H9 (cell line): ENCODE data around the gene NUDT21. TPM values are rescaled to one million over a fixed set of nuclear protein-coding genes. Genes with fewer than 3 reads are reported as not detected.

Source experiments
- DNase-seq: peaks from one replicate; pipeline ENCODE4 v3.0.0-alpha.2; 2017
- H2AFZ ChIP-seq: one replicate; pipeline ENCODE4 v1.6.1; 2013; ENCODE audit warnings: mild to moderate bottlenecking, low read length, control low read depth, moderate library complexity
- H2AK5ac ChIP-seq: 2 replicates; pipeline ENCODE4 v1.6.1; 2013; ENCODE audit warnings: low read length, control low read depth, mixed read lengths; ENCODE audit not compliant: insufficient read length
- H2BK120ac ChIP-seq: one replicate; pipeline ENCODE4 v1.6.1; 2013; ENCODE audit warnings: low read depth, mild to moderate bottlenecking, low read length, control low read depth, inconsistent platforms; ENCODE audit not compliant: poor library complexity, severe bottlenecking
- H2BK12ac ChIP-seq: 2 replicates; pipeline ENCODE4 v1.6.1; 2013; ENCODE audit warnings: low read length, control low read depth, mixed read lengths, low read depth; ENCODE audit not compliant: insufficient read length
- H2BK15ac ChIP-seq: 2 replicates; pipeline ENCODE4 v1.6.1; 2013; ENCODE audit warnings: low read depth, low read length, control low read depth
- H2BK20ac ChIP-seq: one replicate; pipeline ENCODE4 v1.6.1; 2013; ENCODE audit warnings: low read depth, mild to moderate bottlenecking, low read length, control low read depth, inconsistent platforms; ENCODE audit not compliant: poor library complexity, severe bottlenecking
- H2BK5ac ChIP-seq: 2 replicates; pipeline ENCODE4 v1.6.1; 2013; ENCODE audit warnings: low read length, control low read depth, mixed read lengths; ENCODE audit not compliant: insufficient read length
- H3K14ac ChIP-seq: 2 replicates; pipeline ENCODE4 v1.6.1; 2013; ENCODE audit warnings: low read length, control low read depth; ENCODE audit not compliant: insufficient read depth
- H3K18ac ChIP-seq: 2 replicates; pipeline ENCODE4 v1.6.1; 2013; ENCODE audit warnings: low read depth, mild to moderate bottlenecking, mixed read lengths, low read length, control low read depth; ENCODE audit not compliant: insufficient read length
- H3K23ac ChIP-seq: 2 replicates; pipeline ENCODE4 v1.6.1; 2013; ENCODE audit warnings: low read length, control low read depth, mixed read lengths, low read depth; ENCODE audit not compliant: insufficient read length
- H3K23me2 ChIP-seq: 2 replicates; pipeline ENCODE4 v1.6.1; 2013; ENCODE audit warnings: low read depth, mild to moderate bottlenecking, mixed read lengths, low read length, control low read depth; ENCODE audit not compliant: insufficient read length, poor library complexity, severe bottlenecking
- H3K27ac ChIP-seq: 2 replicates; pipeline ENCODE4 v1.5.1; 2013; ENCODE audit warnings: low read length, control low read depth, mixed read lengths, low read depth; ENCODE audit not compliant: insufficient read length
- H3K27me3 ChIP-seq: 2 replicates; pipeline ENCODE4 v1.6.1; 2013; ENCODE audit warnings: low read length, control low read depth, inconsistent platforms; ENCODE audit not compliant: insufficient read depth
- H3K4ac ChIP-seq: 2 replicates; pipeline ENCODE4 v1.6.1; 2013; ENCODE audit warnings: low read depth, mild to moderate bottlenecking, control low read depth, inconsistent platforms, low read length, moderate library complexity
- H3K4me1 ChIP-seq: 2 replicates; pipeline ENCODE4 v1.6.1; 2013; ENCODE audit warnings: low read length, control low read depth, inconsistent platforms; ENCODE audit not compliant: insufficient read depth
- H3K4me2 ChIP-seq: 2 replicates; pipeline ENCODE4 v1.6.1; 2013; ENCODE audit warnings: low read length, control low read depth, mixed read lengths; ENCODE audit not compliant: insufficient read length, insufficient read depth
- H3K56ac ChIP-seq: 2 replicates; pipeline ENCODE4 v1.6.1; 2013; ENCODE audit warnings: low read depth, mild to moderate bottlenecking, mixed read lengths, low read length, control low read depth; ENCODE audit not compliant: insufficient read length
- H3K79me1 ChIP-seq: 2 replicates; pipeline ENCODE4 v1.6.1; 2013; ENCODE audit warnings: low read depth, mild to moderate bottlenecking, moderate library complexity, low read length, control low read depth, inconsistent platforms; ENCODE audit not compliant: insufficient read depth, poor library complexity, severe bottlenecking
- H3K79me2 ChIP-seq: 2 replicates; pipeline ENCODE4 v1.6.1; 2013; ENCODE audit warnings: low read length, control low read depth, inconsistent platforms; ENCODE audit not compliant: insufficient read depth
- H3K9ac ChIP-seq: 2 replicates; pipeline ENCODE4 v1.6.1; 2013; ENCODE audit warnings: low read length, control low read depth, mixed read lengths; ENCODE audit not compliant: insufficient read length; ENCODE audit errors: extremely low read depth
- H3K9me3 ChIP-seq: one replicate; pipeline ENCODE4 v1.6.1; 2013; ENCODE audit warnings: low read depth, low read length, inconsistent platforms; ENCODE audit not compliant: control insufficient read depth
- H3T11ph ChIP-seq: one replicate; pipeline ENCODE4 v1.6.1; 2013; ENCODE audit warnings: mild to moderate bottlenecking, low read length, control low read depth, inconsistent platforms
- H4K20me1 ChIP-seq: one replicate; pipeline ENCODE4 v1.6.1; 2013; ENCODE audit not compliant: control insufficient read depth, insufficient read length, insufficient read depth
- H4K5ac ChIP-seq: 2 replicates; pipeline ENCODE4 v1.6.1; 2013; ENCODE audit warnings: low read depth, mild to moderate bottlenecking, mixed read lengths, low read length, control low read depth; ENCODE audit not compliant: insufficient read length
- H4K8ac ChIP-seq: replicated peaks from 2 replicates; pipeline ENCODE4 v1.6.1; 2013; ENCODE audit warnings: low read length, control low read depth, mixed read lengths, low read depth; ENCODE audit not compliant: insufficient read length
- H4K91ac ChIP-seq: 2 replicates; pipeline ENCODE4 v1.6.1; 2013; ENCODE audit warnings: low read depth, mild to moderate bottlenecking, moderate library complexity, mixed read lengths, low read length, control low read depth; ENCODE audit not compliant: insufficient read length
- H3K27ac Mint-ChIP-seq, 3 experiments: 2 replicates in 2 of 3; 3 replicates in 1 of 3; pipeline ENCODE4 v1.8.0; 2020 to 2021; ENCODE audit warnings: mixed read lengths in 3 of 3, mild to moderate bottlenecking in 1 of 3, moderate library complexity in 1 of 3
- H3K27me3 Mint-ChIP-seq: 2 replicates; pipeline ENCODE4 v1.8.0; 2021; ENCODE audit warnings: low read depth, mild to moderate bottlenecking, moderate library complexity, mixed read lengths
- H3K36me3 Mint-ChIP-seq, 3 experiments: 2 replicates in 2 of 3; 3 replicates in 1 of 3; pipeline ENCODE4 v1.8.0; 2020 to 2021; ENCODE audit warnings: low read depth in 3 of 3, mixed read lengths in 3 of 3; ENCODE audit not compliant: insufficient read depth in 1 of 3
- H3K4me1 Mint-ChIP-seq, 2 experiments: 2 replicates each; pipeline ENCODE4 v1.8.0; 2020; ENCODE audit warnings: mixed read lengths in 2 of 2
- H3K4me3 Mint-ChIP-seq, 2 experiments: 2 replicates in 1 of 2; 3 replicates in 1 of 2; pipeline ENCODE4 v1.8.0; 2020 to 2021; ENCODE audit warnings: mild to moderate bottlenecking in 2 of 2, mixed read lengths in 2 of 2, moderate library complexity in 1 of 2
- H3K9me3 Mint-ChIP-seq, 2 experiments: 2 replicates in 1 of 2; 3 replicates in 1 of 2; pipeline ENCODE4 v1.8.0; 2020; ENCODE audit warnings: mild to moderate bottlenecking in 2 of 2, mixed read lengths in 2 of 2, moderate library complexity in 1 of 2
- CTCF ChIP-seq: fragments of 200-600 bp; sonication (generic); conservative IDR thresholded peaks from 3 replicates; pipeline ENCODE4 v1.8.0; 2021; ENCODE audit warnings: antibody characterized with exemption, mild to moderate bottlenecking
- WGBS: extraction: QIAGEN DNeasy Blood & Tissue Kit; methylation state at CpG from one replicate; pipeline ENCODE4 v1.1.7; 2013; ENCODE audit warnings: missing lambda C conversion rate, low lambda C conversion rate, mixed read lengths; ENCODE audit not compliant: insufficient read length; ENCODE audit errors: extremely low coverage; 5-methylcytosine and 5-hydroxymethylcytosine counted together
- total RNA-seq: library from RNA; stranded (reverse); gene quantifications from 2 replicates; pipeline ENCODE4 v1.2.1, GENCODE V29; 2021

The NUDT21 gene
- total RNA-seq, 1 experiment from 2014 or later: 276 TPM

- Histone ChIP-seq H4K8ac (no peak overlapping the region), H3K4ac (no peak overlapping the region), H2AK5ac (no peak overlapping the region), H2BK5ac (no peak overlapping the region), H3K79me2 (no peaks in the 10 kb centered on the region), H4K5ac (no peak overlapping the region), H2BK20ac (no peak overlapping the region), H3K4me1 (no peaks in the 10 kb centered on the region), H2BK120ac (no peak overlapping the region), H3K9me3 (no peaks in the 10 kb centered on the region), H3K56ac (no peak overlapping the region), H3K27ac (no peak overlapping the region), H3K18ac (no peak overlapping the region), H3K79me1 (no peaks in the 10 kb centered on the region), H4K20me1 (peaks cover 3% of the 10 kb centered on the region), H3K4me2 (no peak overlapping the region), H3K27me3 (no peaks in the 10 kb centered on the region), H2BK12ac (no peak overlapping the region), H3K9ac (no peak overlapping the region), H3K14ac (no peak overlapping the region), H3T11ph (no peak overlapping the region), H2AFZ (no peak overlapping the region), H3K23ac (no peak overlapping the region), H4K91ac (no peak overlapping the region), H2BK15ac (no peak overlapping the region), H3K23me2 (no peaks in the 10 kb centered on the region)
- H3K9me3 Mint-ChIP-seq: peaks cover 7 to 14% of the 10 kb centered on the region in 2 experiments
- H3K4me3 Mint-ChIP-seq: no peak overlapping the region
- no peak for TF ChIP-seq CTCF
- DNase-seq: no peak
- no CpG with 5 or more reads among the region's 3 CpGs for WGBS
- H3K36me3 Mint-ChIP-seq: peaks cover 50 to 70% (median 68%) of the 10 kb centered on the region in 3 experiments
- H3K27ac Mint-ChIP-seq: 0 out of 7 replicates have a peak overlapping the region, but pooled peaks of 1 of the 3 experiments have one; percentile 20
- peaks cover 2% of the 10 kb centered on the region; the same call in 1 of the 2 replicates for H3K27me3 Mint-ChIP-seq
- H3K4me1 Mint-ChIP-seq: no peaks in the 10 kb centered on the region
Measured at GRCh38 chr16:56387396-56387795, 63.7 kb downstream of the NUDT21 start.
